Heart left ventricle (tissue), 16 donors: ENCODE results near the gene VPS26C. TPM values are rescaled to one million over a fixed set of nuclear protein-coding genes. Genes with fewer than 3 reads are reported as not detected.
A peak's percentile ranks its signal among the peaks of the same experiment; 100 is the strongest.

Experiments
- ATAC-seq, 4 donors: fragments of 200-7000 bp; cut with Tn5 transposase; one replicate each; pipeline ENCODE4 v1.9.1; 2020 to 2022; ENCODE audit warnings: moderate library complexity in 4 of 4, mild to moderate bottlenecking in 3 of 4, moderate number of reproducible peaks in 1 of 4
- DNase-seq, 5 donors: peaks; one replicate each; pipeline ENCODE4 v3.0.0-alpha.2; 2020
- H3K27ac ChIP-seq, 12 donors: fragments of 200-600 bp; sonication (generic) in 4 of 12; one replicate each; pipeline versions ENCODE4 v1.5.0 to v1.8.0; 2016 to 2022; ENCODE audit warnings: mild to moderate bottlenecking in 2 of 12
- H3K27me3 ChIP-seq, 9 donors: fragments of 200-600 bp; sonication (generic) in 2 of 9; one replicate each; pipeline versions ENCODE4 v1.5.1 to v1.8.0; 2016 to 2022; ENCODE audit warnings: mild to moderate bottlenecking in 3 of 9
- H3K36me3 ChIP-seq, 9 donors: fragments of 200-600 bp; sonication (generic) in 2 of 9; one replicate each; pipeline versions ENCODE4 v1.5.0 to v1.8.0; 2018 to 2022; ENCODE audit warnings: mild to moderate bottlenecking in 2 of 9
- H3K4me1 ChIP-seq, 12 donors: fragments of 200-600 bp; sonication (generic) in 4 of 12; one replicate each; pipeline versions ENCODE4 v1.5.0 to v1.8.0; 2016 to 2022; ENCODE audit warnings: mild to moderate bottlenecking in 3 of 12
- H3K4me3 ChIP-seq, 12 donors: fragments of 200-600 bp; sonication (generic) in 4 of 12; one replicate each; pipeline versions ENCODE4 v1.5.0 to v1.8.0; 2017 to 2022; ENCODE audit warnings: mild to moderate bottlenecking in 9 of 12, moderate library complexity in 4 of 12
- H3K9me3 ChIP-seq, 12 donors: fragments of 200-600 bp; sonication (generic) in 4 of 12; one replicate each; pipeline versions ENCODE4 v1.5.0 to v1.8.0; 2016 to 2022; ENCODE audit warnings: mild to moderate bottlenecking in 1 of 12
- POLR2A ChIP-seq, 2 donors: fragments of 450-650 bp; IDR thresholded peaks; one replicate each; pipeline ENCODE4 v1.6.1; 2017; ENCODE audit warnings: antibody characterized with exemption in 2 of 2, mild to moderate bottlenecking in 2 of 2, moderate library complexity in 2 of 2
- WGBS, 4 donors: extraction: QIAGEN DNeasy Blood & Tissue Kit in 2 of 4; methylation state at CpG; one replicate each; pipeline versions ENCODE4 v1.1.5 to v1.1.7; 2013 to 2018; 5-methylcytosine and 5-hydroxymethylcytosine counted together
- intact Hi-C, 10 donors: fragments of 100-400 bp; cut with DNase I; formaldehyde crosslinking; loops; one replicate each; pipeline versions ENCODE4 v1.11.1 to v1.14.2; 2022
- polyA plus RNA-seq, 2 donors: library from polyadenylated mRNA; stranded (reverse); fragments of 200-250 nt; gene quantifications; one replicate each; pipeline ENCODE4 v1.2.3, GENCODE V29; 2013
- total RNA-seq, 9 donors: library from RNA; depleted of rRNA in 2 of 9; stranded (reverse); fragments of >200 nt in 2 of 9; fragmentation: NEBNext Ultra II Directional in 3 of 9; extraction: Animal tissue kit (Norgen Biotek cat#: 25700) in 3 of 9; gene quantifications; one replicate each; pipeline versions ENCODE4 v1.1.0 to v1.2.4, GENCODE V29; 2016 to 2023
- TF ChIP-seq, protein P1 (sequence below), 12 donors: fragments of 200-600 bp; sonication (generic) in 4 of 12; IDR thresholded peaks; one replicate each; pipeline versions ENCODE4 v1.5.0 to v1.8.0; 2018 to 2022; ENCODE audit warnings: antibody characterized with exemption in 12 of 12, mild to moderate bottlenecking in 5 of 12
- donor health status: ischemic (EF 13 %, LVEDD 7.1; RV severe dilation, severe dysfunction).
- donor health status: healthy with polysubstance abuse.
- donor health status: DM: no; HTN: yes; CAD: no.
- donor health status: DM: no; HTN: no; CAD: no.
- donor health status: ischemic (EF 25% LVEDD 6.9; RV normal size, moderate dysfunction).
- donor health status: ischemic (EF 25% LVEDD 5.7; RV mildly dilated, moderate dysfunction).
- donor health status: healthy.
- donor health status: DM: yes; HTN: yes; CAD: no.
- donor health status: ischemic (EF 35%, LVEDD 5.7; RV mildly dilated, moderate dysfunction).
- donor health status: nonischemic (EF 11% LVEDD 7.7; RV severe dilation, severe dysfunction).
- donor health status: DM: yes; HTN: yes; CAD: no.
- donor health status: PGD.
- donor health status: ischemic (EF 29% LVEDD 5.4; RV normal size, mild dysfunction).
- donor health status: nonischemic (EF 23%, LVEDD 6.1; RV moderate dilation, normal function).

VPS26C gene
- total and polyA plus RNA-seq, 11 donors: 18.1 to 88.6 (median 53.5) TPM

DNA sequence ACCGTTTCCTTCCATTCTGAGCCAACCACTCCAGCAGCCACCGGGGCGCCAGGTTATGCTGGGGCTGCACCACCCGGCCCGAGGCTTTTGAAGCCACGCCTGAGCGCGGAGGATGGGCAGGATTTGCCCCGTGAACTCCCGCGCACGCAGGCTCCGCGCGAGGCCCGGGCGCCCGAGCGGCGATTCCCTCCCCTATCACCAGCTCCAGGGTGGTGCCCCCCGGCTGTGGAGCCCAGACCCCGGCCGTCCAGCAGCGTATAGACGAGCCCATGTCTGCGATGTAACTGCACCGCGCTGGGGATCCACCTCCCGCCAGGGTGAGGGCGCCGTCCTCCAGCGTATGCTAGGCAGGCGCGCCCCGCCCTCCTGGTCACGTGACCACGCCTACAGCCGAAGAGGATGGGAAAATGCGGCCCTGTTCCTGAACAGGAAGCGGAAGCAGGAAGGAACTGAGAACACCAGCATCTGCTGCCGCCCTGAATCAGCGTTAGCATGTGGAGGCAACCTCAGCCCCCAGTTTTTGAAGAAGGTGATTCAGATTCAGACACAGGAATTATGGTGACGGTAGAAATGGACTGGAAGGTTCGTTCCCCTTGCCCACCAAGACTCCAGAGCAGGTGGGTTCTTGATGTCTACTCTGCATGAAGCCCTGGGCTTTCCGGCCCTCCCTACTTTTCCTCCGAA is 46.0 kb downstream of the VPS26C start:
- ATAC-seq: peak; percentile 96 to 98 (median 96)
- intact Hi-C loops: loop anchor here in 7 of 10 donors (1.0 to 10.0 kb wide), 8 partner anchors 36 to 364 kb away; partner anchors contain the start of genes DYRK1A (in 4 of the 7) and VPS26C (in 4 of the 7)
- H3K4me1 ChIP-seq: peaks cover 0 to 18% (median 10%) of the 10 kb centered on the region in 12 donors
- H3K27ac ChIP-seq: peak overlapping the region; percentile 71 to 94 (median 86)
- H3K36me3 ChIP-seq: peaks cover 0 to 34% (median 27%) of the 10 kb centered on the region in 9 donors
- no peaks in the 10 kb centered on the region for H3K9me3 ChIP-seq
- WGBS, 4 donors: 6 to 13% (median 6%) methylated on average over 22 to 46 of the region's 46 CpGs
- no peaks in the 10 kb centered on the region for H3K27me3 ChIP-seq
- TF ChIP-seq, protein P1, sequence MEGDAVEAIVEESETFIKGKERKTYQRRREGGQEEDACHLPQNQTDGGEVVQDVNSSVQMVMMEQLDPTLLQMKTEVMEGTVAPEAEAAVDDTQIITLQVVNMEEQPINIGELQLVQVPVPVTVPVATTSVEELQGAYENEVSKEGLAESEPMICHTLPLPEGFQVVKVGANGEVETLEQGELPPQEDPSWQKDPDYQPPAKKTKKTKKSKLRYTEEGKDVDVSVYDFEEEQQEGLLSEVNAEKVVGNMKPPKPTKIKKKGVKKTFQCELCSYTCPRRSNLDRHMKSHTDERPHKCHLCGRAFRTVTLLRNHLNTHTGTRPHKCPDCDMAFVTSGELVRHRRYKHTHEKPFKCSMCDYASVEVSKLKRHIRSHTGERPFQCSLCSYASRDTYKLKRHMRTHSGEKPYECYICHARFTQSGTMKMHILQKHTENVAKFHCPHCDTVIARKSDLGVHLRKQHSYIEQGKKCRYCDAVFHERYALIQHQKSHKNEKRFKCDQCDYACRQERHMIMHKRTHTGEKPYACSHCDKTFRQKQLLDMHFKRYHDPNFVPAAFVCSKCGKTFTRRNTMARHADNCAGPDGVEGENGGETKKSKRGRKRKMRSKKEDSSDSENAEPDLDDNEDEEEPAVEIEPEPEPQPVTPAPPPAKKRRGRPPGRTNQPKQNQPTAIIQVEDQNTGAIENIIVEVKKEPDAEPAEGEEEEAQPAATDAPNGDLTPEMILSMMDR (IDR thresholded peaks at IDR 0.05): peak; percentile 2 to 76 (median 50)
- peak in 1 of 2 donors; percentile 65 for TF ChIP-seq POLR2A (IDR thresholded peaks at IDR 0.05)
- peak overlapping the region; percentile 38 to 84 (median 70) for H3K4me3 ChIP-seq
- peak; percentile 95 to 97 (median 97) for DNase-seq

DNA sequence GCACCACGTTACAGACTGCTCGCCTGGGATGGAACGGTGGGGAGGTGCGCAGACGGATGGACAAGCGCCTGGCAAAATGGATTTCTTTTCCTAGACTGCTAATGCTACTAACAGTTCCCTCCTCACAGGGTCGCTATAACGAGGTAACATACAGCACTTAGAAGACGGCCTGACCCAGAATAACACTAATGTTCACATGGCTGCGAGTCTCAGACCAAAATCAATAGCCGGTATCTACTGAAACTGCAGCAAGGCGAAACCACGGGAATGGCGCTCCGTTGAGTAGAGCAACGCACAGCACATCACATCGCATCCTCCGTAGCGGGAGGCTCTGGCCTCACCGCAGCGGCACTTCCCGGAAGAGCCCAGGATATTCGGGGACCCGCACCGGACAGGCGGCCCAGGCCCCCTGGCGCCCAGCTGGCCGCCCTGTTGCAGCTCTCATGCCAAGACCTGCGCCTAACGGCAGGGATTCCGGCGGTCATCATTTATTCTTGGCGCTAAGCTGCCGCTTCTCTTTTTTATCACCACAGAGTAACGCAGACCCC is 46.6 kb downstream of the VPS26C start:
- ATAC-seq (peak; percentile 52 to 72 (median 60)), DNase-seq (no peak)
- H3K27me3 ChIP-seq: no peaks in the 10 kb centered on the region
- H3K4me3 ChIP-seq: peak overlapping the region; percentile 38 to 84 (median 70)
- H3K9me3 ChIP-seq: no peaks in the 10 kb centered on the region
- TF ChIP-seq, protein P1 (IDR thresholded peaks at IDR 0.05): peak in 4 of 12 donors; percentile 6 to 34 (median 28)
- no peak for TF ChIP-seq POLR2A (IDR thresholded peaks at IDR 0.05)
- peaks cover 0 to 18% (median 10%) of the 10 kb centered on the region in 12 donors for H3K4me1 ChIP-seq
- H3K27ac ChIP-seq: peak overlapping the region; percentile 71 to 94 (median 86)
- 2 to 5% (median 3%) methylated on average over 33 to 35 of the region's 35 CpGs for WGBS, 4 donors
- peaks cover 0 to 28% (median 21%) of the 10 kb centered on the region in 9 donors for H3K36me3 ChIP-seq
- intact Hi-C loops: loop anchor here in 7 of 10 donors (2.0 to 10.0 kb wide), 7 partner anchors 37 to 364 kb away; partner anchors contain the start of genes DYRK1A (in 4 of the 7) and VPS26C (in 3 of the 7)

DNA sequence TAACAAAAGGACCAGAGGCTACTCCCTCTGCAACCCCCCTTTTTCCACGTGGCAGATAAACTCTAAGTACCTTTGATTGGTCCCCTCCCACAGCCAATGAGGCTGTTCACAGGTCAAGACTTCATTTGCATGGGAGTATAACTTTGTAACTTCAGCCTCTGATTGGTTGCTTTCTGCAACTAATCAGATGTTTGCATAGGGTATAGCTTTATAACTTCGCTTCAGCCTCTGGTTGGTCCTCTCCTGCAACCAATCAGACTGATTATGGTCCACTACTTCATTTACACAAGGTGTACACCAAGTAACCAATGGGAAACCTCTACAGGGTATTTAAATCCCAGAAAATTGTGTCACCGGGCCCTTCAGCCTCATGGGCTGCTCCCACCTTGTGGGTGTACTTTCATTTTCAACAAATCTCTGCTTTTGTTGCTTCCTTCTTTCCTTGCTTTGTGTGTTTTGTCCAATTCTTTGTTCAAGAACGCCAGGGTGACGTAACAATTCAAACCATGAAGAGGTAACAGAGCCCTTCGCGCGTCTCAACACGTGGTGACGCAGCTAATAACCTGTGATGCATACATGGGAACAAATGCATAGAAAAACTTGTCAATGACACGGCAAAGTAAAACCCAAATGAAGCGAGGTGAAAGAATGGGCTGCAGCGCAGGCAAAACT is 47.2 kb downstream of the VPS26C start:
- Histone ChIP-seq H3K36me3 (peaks cover 0 to 22% (median 15%) of the 10 kb centered on the region in 9 donors), H3K4me1 (peaks cover 0 to 18% (median 10%) of the 10 kb centered on the region in 12 donors), H3K9me3 (no peaks in the 10 kb centered on the region), H3K27ac (peak overlapping the region in 11 of 12 donors; percentile 73 to 94 (median 88)), H3K4me3 (peak overlapping the region; percentile 38 to 84 (median 70)), H3K27me3 (no peaks in the 10 kb centered on the region)
- intact Hi-C loops: loop anchor here in 8 of 10 donors (2.0 to 10.0 kb wide), 8 partner anchors 37 to 365 kb away; partner anchors contain the start of genes DYRK1A (in 4 of the 8) and VPS26C (in 3 of the 8)
- DNase-seq (no peak), ATAC-seq (no peak)
- TF ChIP-seq POLR2A (IDR thresholded peaks at IDR 0.05): no peak
- TF ChIP-seq, protein P1 (IDR thresholded peaks at IDR 0.05): no peak
- 43 to 66% (median 55%) methylated on average over 13 of the region's 13 CpGs for WGBS, 4 donors
